SK-N-SH (cell line): ENCODE data around the gene KLHL22. TPM values are rescaled to one million over a fixed set of nuclear protein-coding genes. Genes with fewer than 3 reads are reported as not detected.

Experiments used
- CTCF ChIA-PET: fragments of 300-600, 350-600 bp; formaldehyde crosslinking; extraction: SDS; loops from one replicate; lab custom pipeline; 2021; lab: Yijun Ruan, JAX
- POLR2A ChIA-PET: fragments of 350-600 bp; sonication (Branson Sonifier 250); formaldehyde crosslinking; extraction: SDS; loops from one replicate; lab custom pipeline; 2020; ENCODE audit warnings: antibody characterized with exemption, inconsistent platforms; lab: Yijun Ruan, JAX
- DNase-seq: peaks from one replicate; pipeline ENCODE4 v3.0.0; 2012
- H2AFZ ChIP-seq: fragments of 200-600 bp; sonication (generic); 2 replicates; pipeline ENCODE4 v1.8.1; 2016; ENCODE audit warnings: antibody characterized with exemption, mild to moderate bottlenecking, low read depth
- H3F3A ChIP-seq: fragments of 200-600 bp; sonication (generic); replicated peaks from 2 replicates; pipeline ENCODE3; 2016; ENCODE audit warnings: antibody characterized with exemption, mild to moderate bottlenecking; ENCODE audit not compliant: insufficient read depth
- H3K27ac ChIP-seq, 2 experiments: fragments of 200-500 bp in 1 of 2; fragments of 200-600 bp in 1 of 2; sonication (Bioruptor generic) in 1 of 2; sonication (generic), shearing (Covaris generic) in 1 of 2; 2 replicates each; pipeline versions ENCODE4 v1.5.1 to v1.6.1; 2014 to 2016; ENCODE audit warnings: low read depth in 2 of 2, inconsistent platforms in 1 of 2, low read length in 1 of 2, mild to moderate bottlenecking in 1 of 2, mixed read lengths in 1 of 2
- H3K27me3 ChIP-seq: fragments of 200-600 bp; sonication (generic), shearing (Covaris generic); 2 replicates; pipeline ENCODE4 v1.6.1; 2016; ENCODE audit warnings: mixed run types; ENCODE audit not compliant: insufficient read depth
- H3K36me3 ChIP-seq, 2 experiments: fragments of 200-500 bp in 1 of 2; fragments of 200-600 bp in 1 of 2; sonication (Bioruptor generic) in 1 of 2; sonication (generic) in 1 of 2; replicated peaks in 1 of 2; 2 replicates each; pipeline versions ENCODE3 to v1.5.1; 2014 to 2016; ENCODE audit warnings: low read length in 1 of 2, mild to moderate bottlenecking in 1 of 2; ENCODE audit not compliant: insufficient read depth in 2 of 2, control insufficient read depth in 1 of 2
- H3K4me1 ChIP-seq, 2 experiments: fragments of 200-500 bp in 1 of 2; fragments of 200-600 bp in 1 of 2; sonication (Bioruptor generic) in 1 of 2; sonication (generic), shearing (Covaris generic) in 1 of 2; 2 replicates each; pipeline versions ENCODE4 v1.5.1 to v1.6.1; 2014 to 2016; ENCODE audit warnings: low read depth in 1 of 2, low read length in 1 of 2, mixed run types in 1 of 2; ENCODE audit not compliant: insufficient read depth in 2 of 2, control insufficient read depth in 1 of 2
- H3K4me2 ChIP-seq: fragments of 200-600 bp; sonication (generic), shearing (Covaris generic); 2 replicates; pipeline ENCODE4 v1.6.1; 2017; ENCODE audit warnings: mixed run types
- H3K4me3 ChIP-seq, 2 experiments: fragments of 200-500 bp in 1 of 2; fragments of 200-600 bp in 1 of 2; sonication (Bioruptor generic) in 1 of 2; sonication (generic), shearing (Covaris generic) in 1 of 2; 2 replicates each; pipeline versions ENCODE4 v1.5.1 to v1.8.1; 2014 to 2016; ENCODE audit warnings: low read depth in 2 of 2, inconsistent platforms in 1 of 2, low read length in 1 of 2, mild to moderate bottlenecking in 1 of 2, mixed read lengths in 1 of 2, moderate library complexity in 1 of 2
- H3K79me2 ChIP-seq: fragments of 200-600 bp; sonication (generic); 2 replicates; pipeline ENCODE4 v1.8.1; 2017; ENCODE audit warnings: mild to moderate bottlenecking; ENCODE audit not compliant: insufficient read depth
- H3K9ac ChIP-seq: fragments of 200-600 bp; sonication (generic); 2 replicates; pipeline ENCODE4 v1.6.1; 2017; ENCODE audit warnings: mixed run types
- H3K9me2 ChIP-seq: fragments of 200-600 bp; sonication (generic); 2 replicates; pipeline ENCODE4 v1.6.1; 2017; ENCODE audit warnings: mixed run types
- H3K9me3 ChIP-seq: fragments of 200-600 bp; sonication (generic); 2 replicates; pipeline ENCODE4 v1.6.1; 2017; ENCODE audit warnings: mixed run types, mild to moderate bottlenecking, moderate library complexity
- H4K20me1 ChIP-seq: fragments of 200-600 bp; sonication (generic); 2 replicates; pipeline ENCODE4 v1.6.1; 2017; ENCODE audit warnings: mild to moderate bottlenecking, mixed run types; ENCODE audit not compliant: insufficient read depth
- CHD2 ChIP-seq: fragments of 150-350 bp; IDR thresholded peaks from 2 replicates; pipeline ENCODE4 v1.6.1; 2018; ENCODE audit warnings: low read length; ENCODE audit not compliant: partially characterized antibody
- EZH2phosphoT487 ChIP-seq: fragments of 200-600 bp; sonication (generic); IDR thresholded peaks from 2 replicates; pipeline ENCODE4 v1.6.1; 2017; ENCODE audit warnings: low read depth, mixed run types, mild to moderate bottlenecking, antibody characterized with exemption, moderate library complexity, borderline replicate concordance
- FOXJ3 ChIP-seq: sonication (generic); formaldehyde crosslinking; IDR thresholded peaks from 2 replicates; pipeline ENCODE4 v1.5.1; 2020; ENCODE audit warnings: mild to moderate bottlenecking, missing genetic modification reagents
- FOXM1 ChIP-seq: IDR thresholded peaks from 2 replicates; pipeline ENCODE4 v1.4.0; 2012; ENCODE audit warnings: low read depth, mild to moderate bottlenecking
- JUND ChIP-seq: IDR thresholded peaks from 2 replicates; pipeline ENCODE4 v1.4.0; 2012
- MXI1 ChIP-seq: IDR thresholded peaks from 2 replicates; pipeline ENCODE4 v1.6.1; 2012; ENCODE audit warnings: mild to moderate bottlenecking, low read depth, low read length, improper control_type of control experiment
- RAD21 ChIP-seq: IDR thresholded peaks from 2 replicates; pipeline ENCODE4 v1.6.1; 2012; ENCODE audit warnings: mild to moderate bottlenecking, low read length
- SMC3 ChIP-seq: IDR thresholded peaks from 2 replicates; pipeline ENCODE4 v1.6.1; 2012; ENCODE audit warnings: low read depth, low read length, improper control_type of control experiment
- TCF12 ChIP-seq: IDR thresholded peaks from 2 replicates; pipeline ENCODE4 v1.4.0; 2012
- USF1 ChIP-seq: IDR thresholded peaks from 2 replicates; pipeline ENCODE4 v1.4.0; 2012; ENCODE audit warnings: low read depth, borderline replicate concordance
- USF2 ChIP-seq: fragments of 150-350 bp; IDR thresholded peaks from 2 replicates; pipeline ENCODE4 v1.6.1; 2017; ENCODE audit warnings: antibody characterized with exemption, low read length, low read depth, borderline replicate concordance
- YY1 ChIP-seq: IDR thresholded peaks from 2 replicates; pipeline ENCODE4 v1.4.0; 2012; ENCODE audit warnings: low read depth, mild to moderate bottlenecking
- WGBS: methylation state at CpG from one replicate; pipeline ENCODE4 v1.1.6; 2017; ENCODE audit warnings: low lambda C conversion rate; 5-methylcytosine and 5-hydroxymethylcytosine counted together
- polyA plus RNA-seq, 3 experiments: library from polyadenylated mRNA; depleted of rRNA; stranded (reverse); fragments of >200 nt; gene quantifications; 2 replicates each; pipeline ENCODE4 v1.2.3, GENCODE V29; 2012
- TF ChIP-seq, protein P1 (sequence below): IDR thresholded peaks from 2 replicates; pipeline ENCODE4; 2012
- TF ChIP-seq, protein P2 (sequence below): fragments of 200-600 bp; sonication (generic); IDR thresholded peaks from 2 replicates; pipeline ENCODE4 v1.6.1; 2017; ENCODE audit warnings: antibody characterized with exemption, mild to moderate bottlenecking, moderate library complexity

Gene KLHL22
- polyA plus RNA-seq, 1 of the 3 experiments (the other 2 are of a cell fraction), result 26.5 TPM

- ChIA-PET POLR2A (no interaction called here), CTCF (no interaction called here)
- Histone ChIP-seq H3K36me3 (peaks cover 3 to 6% of the 10 kb centered on the region in 2 experiments), H3K27ac (no peak overlapping the region), H4K20me1 (no peaks in the 10 kb centered on the region), H3K4me3 (no peak overlapping the region), H3K27me3 (no peaks in the 10 kb centered on the region), H3K4me2 (no peak overlapping the region), H3K79me2 (peaks cover 11% of the 10 kb centered on the region; the same call in 1 of the 2 replicates), H3K9me2 (no peaks in the 10 kb centered on the region), H3K9ac (no peak overlapping the region), H3K9me3 (no peaks in the 10 kb centered on the region), H3F3A (no peaks in the 10 kb centered on the region), H2AFZ (no peak overlapping the region), H3K4me1 (no peaks in the 10 kb centered on the region; a peak in 1 of 4 replicates)
- no peak for TF ChIP-seq FOXM1
- TF ChIP-seq CHD2, result no peak
- TF ChIP-seq JUND, result no peak
- TF ChIP-seq, protein P1, sequence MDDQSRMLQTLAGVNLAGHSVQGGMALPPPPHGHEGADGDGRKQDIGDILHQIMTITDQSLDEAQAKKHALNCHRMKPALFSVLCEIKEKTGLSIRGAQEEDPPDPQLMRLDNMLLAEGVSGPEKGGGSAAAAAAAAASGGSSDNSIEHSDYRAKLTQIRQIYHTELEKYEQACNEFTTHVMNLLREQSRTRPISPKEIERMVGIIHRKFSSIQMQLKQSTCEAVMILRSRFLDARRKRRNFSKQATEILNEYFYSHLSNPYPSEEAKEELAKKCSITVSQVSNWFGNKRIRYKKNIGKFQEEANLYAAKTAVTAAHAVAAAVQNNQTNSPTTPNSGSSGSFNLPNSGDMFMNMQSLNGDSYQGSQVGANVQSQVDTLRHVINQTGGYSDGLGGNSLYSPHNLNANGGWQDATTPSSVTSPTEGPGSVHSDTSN, result no peak
- TF ChIP-seq EZH2phosphoT487, result no peak
- no peak for TF ChIP-seq YY1
- no peak for TF ChIP-seq FOXJ3 (CRISPR knock-in tag)
- TF ChIP-seq, protein P2, sequence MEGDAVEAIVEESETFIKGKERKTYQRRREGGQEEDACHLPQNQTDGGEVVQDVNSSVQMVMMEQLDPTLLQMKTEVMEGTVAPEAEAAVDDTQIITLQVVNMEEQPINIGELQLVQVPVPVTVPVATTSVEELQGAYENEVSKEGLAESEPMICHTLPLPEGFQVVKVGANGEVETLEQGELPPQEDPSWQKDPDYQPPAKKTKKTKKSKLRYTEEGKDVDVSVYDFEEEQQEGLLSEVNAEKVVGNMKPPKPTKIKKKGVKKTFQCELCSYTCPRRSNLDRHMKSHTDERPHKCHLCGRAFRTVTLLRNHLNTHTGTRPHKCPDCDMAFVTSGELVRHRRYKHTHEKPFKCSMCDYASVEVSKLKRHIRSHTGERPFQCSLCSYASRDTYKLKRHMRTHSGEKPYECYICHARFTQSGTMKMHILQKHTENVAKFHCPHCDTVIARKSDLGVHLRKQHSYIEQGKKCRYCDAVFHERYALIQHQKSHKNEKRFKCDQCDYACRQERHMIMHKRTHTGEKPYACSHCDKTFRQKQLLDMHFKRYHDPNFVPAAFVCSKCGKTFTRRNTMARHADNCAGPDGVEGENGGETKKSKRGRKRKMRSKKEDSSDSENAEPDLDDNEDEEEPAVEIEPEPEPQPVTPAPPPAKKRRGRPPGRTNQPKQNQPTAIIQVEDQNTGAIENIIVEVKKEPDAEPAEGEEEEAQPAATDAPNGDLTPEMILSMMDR, result no peak
- no peak for TF ChIP-seq USF1
- no peak for TF ChIP-seq RAD21
- TF ChIP-seq MXI1, result no peak
- no peak for TF ChIP-seq USF2
- no peak for TF ChIP-seq SMC3
- no peak for TF ChIP-seq TCF12
- no peak for DNase-seq
- 98% methylated on average over 4 of the region's 4 CpGs for WGBS
These were observed 20.5 kb downstream of the KLHL22 start for GRCh38 chr22:20475115-20475436.
